ENCODE results near the gene MITF.
"Not testable (repeated sequence)": the region's sequence is repeated elsewhere in the genome, so short reads cannot be mapped to it uniquely, and the experiment has no call there.

Gene MITF

GRCh38 chr3:69907554-69907953 is 168.3 kb downstream of the MITF start:
- H3K27me3 ChIP-seq (ENCODE audit: insufficient read depth, low read length), result no peaks in the 10 kb centered on the region
- no peaks in the 10 kb centered on the region for H3K79me2 ChIP-seq (ENCODE audit: insufficient read depth, low read length)
- H2AFZ ChIP-seq (ENCODE audit: low read length), result no peak overlapping the region
- H3K4me3 ChIP-seq (ENCODE audit: low read depth, low read length, poor library complexity, severe bottlenecking), result no peak overlapping the region
- H3K4me2 ChIP-seq (ENCODE audit: low read length), result no peak overlapping the region
- no peak for TF ChIP-seq EZH2 (IDR thresholded peaks at IDR 0.05; ENCODE audit: borderline replicate concordance, low read length)
- no peak for TF ChIP-seq CTCF (IDR thresholded peaks at IDR 0.05; ENCODE audit: low read length)
- H3K4me1 ChIP-seq (ENCODE audit: insufficient read depth, low read length, severe bottlenecking), result no peaks in the 10 kb centered on the region
- H3K9me3 ChIP-seq (ENCODE audit: low read length), result no peaks in the 10 kb centered on the region
- H3K9ac ChIP-seq (ENCODE audit: low read length), result no peak overlapping the region
- H3F3A ChIP-seq (ENCODE audit: insufficient read depth, low read length), result no peaks in the 10 kb centered on the region
- H3K36me3 ChIP-seq (ENCODE audit: insufficient read depth, low read length), result no peaks in the 10 kb centered on the region
- no peaks in the 10 kb centered on the region for H3K9me2 ChIP-seq (ENCODE audit: low read depth, low read length)
- H3K27ac ChIP-seq (ENCODE audit: low read depth, low read length, poor library complexity, severe bottlenecking), result no peak overlapping the region
- no peaks in the 10 kb centered on the region for H4K20me1 ChIP-seq (ENCODE audit: insufficient read depth, low read length)

- H3K36me3 ChIP-seq (ENCODE audit: insufficient read depth, low read length); H3K9ac ChIP-seq (ENCODE audit: low read length); H3F3A ChIP-seq (ENCODE audit: insufficient read depth, low read length); H3K9me3 ChIP-seq (ENCODE audit: low read length); H2AFZ ChIP-seq (ENCODE audit: low read length); H3K4me3 ChIP-seq (ENCODE audit: low read depth, low read length, poor library complexity, severe bottlenecking); H3K27ac ChIP-seq (ENCODE audit: low read depth, low read length, poor library complexity, severe bottlenecking); H3K79me2 ChIP-seq (ENCODE audit: insufficient read depth, low read length); H3K4me1 ChIP-seq (ENCODE audit: insufficient read depth, low read length, severe bottlenecking); H4K20me1 ChIP-seq (ENCODE audit: insufficient read depth, low read length); H3K4me2 ChIP-seq (ENCODE audit: low read length); H3K27me3 ChIP-seq (ENCODE audit: insufficient read depth, low read length); H3K9me2 ChIP-seq (ENCODE audit: low read depth, low read length): not testable (repeated sequence)
These were observed 170.6 kb downstream of the MITF start for GRCh38 chr3:69909859-69910258.

GRCh38 chr3:69913422-69913821 is 174.2 kb downstream of the MITF start:
- no peaks in the 10 kb centered on the region for H3K4me1 ChIP-seq (ENCODE audit: insufficient read depth, low read length, severe bottlenecking)
- no peak overlapping the region for H3K4me3 ChIP-seq (ENCODE audit: low read depth, low read length, poor library complexity, severe bottlenecking)
- H3K4me2 ChIP-seq (ENCODE audit: low read length), result no peak overlapping the region
- H2AFZ ChIP-seq (ENCODE audit: low read length), result no peak overlapping the region
- no peaks in the 10 kb centered on the region for H3F3A ChIP-seq (ENCODE audit: insufficient read depth, low read length)
- no peaks in the 10 kb centered on the region for H4K20me1 ChIP-seq (ENCODE audit: insufficient read depth, low read length)
- no peaks in the 10 kb centered on the region for H3K79me2 ChIP-seq (ENCODE audit: insufficient read depth, low read length)
- no peaks in the 10 kb centered on the region for H3K36me3 ChIP-seq (ENCODE audit: insufficient read depth, low read length)
- H3K9ac ChIP-seq (ENCODE audit: low read length), result no peak overlapping the region
- TF ChIP-seq EZH2 (IDR thresholded peaks at IDR 0.05; ENCODE audit: borderline replicate concordance, low read length), result no peak
- H3K27me3 ChIP-seq (ENCODE audit: insufficient read depth, low read length), result no peaks in the 10 kb centered on the region
- H3K9me3 ChIP-seq (ENCODE audit: low read length), result no peaks in the 10 kb centered on the region
- H3K27ac ChIP-seq (ENCODE audit: low read depth, low read length, poor library complexity, severe bottlenecking), result no peak overlapping the region
- no peaks in the 10 kb centered on the region for H3K9me2 ChIP-seq (ENCODE audit: low read depth, low read length)

GRCh38 chr3:69914395-69914794 is 175.1 kb downstream of the MITF start:
- Histone ChIP-seq H3K4me1 (ENCODE audit: insufficient read depth, low read length, severe bottlenecking) (no peaks in the 10 kb centered on the region), H3K4me2 (ENCODE audit: low read length) (no peak overlapping the region), H3K9me3 (ENCODE audit: low read length) (no peaks in the 10 kb centered on the region), H3K9ac (ENCODE audit: low read length) (no peak overlapping the region), H3K27me3 (ENCODE audit: insufficient read depth, low read length) (no peaks in the 10 kb centered on the region), H2AFZ (ENCODE audit: low read length) (no peak overlapping the region), H3K79me2 (ENCODE audit: insufficient read depth, low read length) (no peaks in the 10 kb centered on the region), H3K36me3 (ENCODE audit: insufficient read depth, low read length) (no peaks in the 10 kb centered on the region), H3K4me3 (ENCODE audit: low read depth, low read length, poor library complexity, severe bottlenecking) (no peak overlapping the region), H4K20me1 (ENCODE audit: insufficient read depth, low read length) (no peaks in the 10 kb centered on the region), H3K27ac (ENCODE audit: low read depth, low read length, poor library complexity, severe bottlenecking) (no peak overlapping the region), H3F3A (ENCODE audit: insufficient read depth, low read length) (no peaks in the 10 kb centered on the region), H3K9me2 (ENCODE audit: low read depth, low read length) (no peaks in the 10 kb centered on the region)
- TF ChIP-seq CTCF (IDR thresholded peaks at IDR 0.05; ENCODE audit: low read length) (no peak), EZH2 (IDR thresholded peaks at IDR 0.05; ENCODE audit: borderline replicate concordance, low read length) (no peak)

All from OCI-LY1 (cell line).